Measurements from ENCODE around the gene BRAP. TPM values are rescaled to one million over a fixed set of nuclear protein-coding genes. Genes with fewer than 3 reads are reported as not detected.

The BRAP gene
- total RNA-seq, 1 experiment from 2014 or later, result 24.7 TPM

- intact Hi-C loops (cut with micrococcal nuclease), result no loop called here
Measured at GRCh38 chr12:111706145-111706544, 20.4 kb upstream of the BRAP start.

GRCh38 chr12:111705672-111706071 is 19.9 kb upstream of the BRAP start:
- Histone ChIP-seq H3K79me2 (ENCODE audit: low read length) (no peaks in the 10 kb centered on the region), H3K4me2 (ENCODE audit: low read length) (no peak overlapping the region), H3K4me1 (ENCODE audit: insufficient read depth, low read length) (no peaks in the 10 kb centered on the region), H3K27ac (ENCODE audit: low read length) (no peak overlapping the region), H3K27me3 (ENCODE audit: low read length) (no peaks in the 10 kb centered on the region), H3K4me3 (ENCODE audit: low read length) (no peak overlapping the region), H3K9me3 (ENCODE audit: low read length) (no peaks in the 10 kb centered on the region), H3K36me3 (ENCODE audit: low read depth, low read length) (peaks cover 27% of the 10 kb centered on the region; the same call in 1 of the 2 replicates), H2AFZ (ENCODE audit: low read length) (no peak overlapping the region), H4K20me1 (ENCODE audit: low read length) (no peaks in the 10 kb centered on the region), H3K9ac (ENCODE audit: low read length) (no peak overlapping the region), H3F3A (ENCODE audit: low read length, unreplicated experiment) (no peaks in the 10 kb centered on the region), H3K9me2 (replicated peaks; ENCODE audit: low read length) (no peaks in the 10 kb centered on the region)
- no peak for ATAC-seq
- no peak for DNase-seq
- ChIA-PET POLR2A (ENCODE audit: unreplicated experiment) (no interaction called here), CTCF (no interaction called here)
- BruUV-seq (replicated peaks), result no TSS peak
- intact Hi-C loops (cut with micrococcal nuclease), result no loop called here
- TF ChIP-seq CTCF (conservative IDR thresholded peaks at IDR 0.05; ENCODE audit: low read depth, low read length), result no peak
- TF ChIP-seq EZH2 (IDR thresholded peaks at IDR 0.05; ENCODE audit: low read length, unreplicated experiment), result no peak
- TF ChIP-seq EZH2phosphoT487 (IDR thresholded peaks at IDR 0.05; ENCODE audit: borderline replicate concordance, low read length), result no peak

More at GRCh38 chr12:111706145-111706544, 20.4 kb upstream of the BRAP start:
- Histone ChIP-seq H3K9me3 (ENCODE audit: low read length) (no peaks in the 10 kb centered on the region), H3K4me3 (ENCODE audit: low read length) (no peak overlapping the region), H3K79me2 (ENCODE audit: low read length) (no peaks in the 10 kb centered on the region), H2AFZ (ENCODE audit: low read length) (no peak overlapping the region), H4K20me1 (ENCODE audit: low read length) (no peaks in the 10 kb centered on the region), H3K9me2 (replicated peaks; ENCODE audit: low read length) (no peaks in the 10 kb centered on the region), H3K4me1 (ENCODE audit: insufficient read depth, low read length) (no peaks in the 10 kb centered on the region), H3K27ac (ENCODE audit: low read length) (no peak overlapping the region), H3K9ac (ENCODE audit: low read length) (no peak overlapping the region), H3F3A (ENCODE audit: low read length, unreplicated experiment) (no peaks in the 10 kb centered on the region), H3K36me3 (ENCODE audit: low read depth, low read length) (peaks cover 28% of the 10 kb centered on the region; the same call in 1 of the 2 replicates), H3K27me3 (ENCODE audit: low read length) (no peaks in the 10 kb centered on the region), H3K4me2 (ENCODE audit: low read length) (no peak overlapping the region)
- CTCF ChIA-PET, result no interaction called here
- TF ChIP-seq CTCF (conservative IDR thresholded peaks at IDR 0.05; ENCODE audit: low read depth, low read length) (no peak), EZH2phosphoT487 (IDR thresholded peaks at IDR 0.05; ENCODE audit: borderline replicate concordance, low read length) (no peak), EZH2 (IDR thresholded peaks at IDR 0.05; ENCODE audit: low read length, unreplicated experiment) (no peak)
- no TSS peak for BruUV-seq (replicated peaks)
- POLR2A ChIA-PET (ENCODE audit: unreplicated experiment), result no interaction called here
- ATAC-seq (no peak), DNase-seq (no peak)

- no peak overlapping the region for H3K4me3 ChIP-seq (ENCODE audit: low read length)
- ChIA-PET CTCF (no interaction called here), POLR2A (ENCODE audit: unreplicated experiment) (no interaction called here)
Measured at GRCh38 chr12:111699962-111700361, 14.2 kb upstream of the BRAP start.

More at GRCh38 chr12:111699962-111700361, 14.2 kb upstream of the BRAP start:
- Histone ChIP-seq H3K9ac (ENCODE audit: low read length) (no peak overlapping the region), H3K4me1 (ENCODE audit: insufficient read depth, low read length) (no peaks in the 10 kb centered on the region), H2AFZ (ENCODE audit: low read length) (no peak overlapping the region), H3K27me3 (ENCODE audit: low read length) (no peaks in the 10 kb centered on the region), H3K4me2 (ENCODE audit: low read length) (no peak overlapping the region), H3F3A (ENCODE audit: low read length, unreplicated experiment) (no peaks in the 10 kb centered on the region), H3K9me3 (ENCODE audit: low read length) (no peaks in the 10 kb centered on the region), H3K79me2 (ENCODE audit: low read length) (no peaks in the 10 kb centered on the region), H3K27ac (ENCODE audit: low read length) (no peak overlapping the region), H4K20me1 (ENCODE audit: low read length) (no peaks in the 10 kb centered on the region), H3K9me2 (replicated peaks; ENCODE audit: low read length) (no peaks in the 10 kb centered on the region), H3K36me3 (ENCODE audit: low read depth, low read length) (peaks cover 26% of the 10 kb centered on the region)
- BruUV-seq (replicated peaks), result no TSS peak
- TF ChIP-seq EZH2 (IDR thresholded peaks at IDR 0.05; ENCODE audit: low read length, unreplicated experiment), result no peak
- TF ChIP-seq EZH2phosphoT487 (IDR thresholded peaks at IDR 0.05; ENCODE audit: borderline replicate concordance, low read length), result no peak
- no peak for TF ChIP-seq CTCF (conservative IDR thresholded peaks at IDR 0.05; ENCODE audit: low read depth, low read length)
- ATAC-seq, result no peak
- DNase-seq, result no peak
- intact Hi-C loops (cut with micrococcal nuclease), result no loop called here
